H9 (cell line): Measurements from ENCODE around the gene STPG1. TPM values are rescaled to one million over a fixed set of nuclear protein-coding genes. Genes with fewer than 3 reads are reported as not detected.

ENCODE experiments used
- DNase-seq: peaks from one replicate; pipeline ENCODE4 v3.0.0-alpha.2; 2017
- H2AFZ ChIP-seq: one replicate; pipeline ENCODE4 v1.6.1; 2013; ENCODE audit warnings: mild to moderate bottlenecking, low read length, control low read depth, moderate library complexity
- H2AK5ac ChIP-seq: 2 replicates; pipeline ENCODE4 v1.6.1; 2013; ENCODE audit warnings: low read length, control low read depth, mixed read lengths; ENCODE audit not compliant: insufficient read length
- H2BK120ac ChIP-seq: one replicate; pipeline ENCODE4 v1.6.1; 2013; ENCODE audit warnings: low read depth, mild to moderate bottlenecking, low read length, control low read depth, inconsistent platforms; ENCODE audit not compliant: poor library complexity, severe bottlenecking
- H2BK12ac ChIP-seq: 2 replicates; pipeline ENCODE4 v1.6.1; 2013; ENCODE audit warnings: low read length, control low read depth, mixed read lengths, low read depth; ENCODE audit not compliant: insufficient read length
- H2BK15ac ChIP-seq: 2 replicates; pipeline ENCODE4 v1.6.1; 2013; ENCODE audit warnings: low read depth, low read length, control low read depth
- H2BK20ac ChIP-seq: one replicate; pipeline ENCODE4 v1.6.1; 2013; ENCODE audit warnings: low read depth, mild to moderate bottlenecking, low read length, control low read depth, inconsistent platforms; ENCODE audit not compliant: poor library complexity, severe bottlenecking
- H2BK5ac ChIP-seq: 2 replicates; pipeline ENCODE4 v1.6.1; 2013; ENCODE audit warnings: low read length, control low read depth, mixed read lengths; ENCODE audit not compliant: insufficient read length
- H3K14ac ChIP-seq: 2 replicates; pipeline ENCODE4 v1.6.1; 2013; ENCODE audit warnings: low read length, control low read depth; ENCODE audit not compliant: insufficient read depth
- H3K18ac ChIP-seq: 2 replicates; pipeline ENCODE4 v1.6.1; 2013; ENCODE audit warnings: low read depth, mild to moderate bottlenecking, mixed read lengths, low read length, control low read depth; ENCODE audit not compliant: insufficient read length
- H3K23ac ChIP-seq: 2 replicates; pipeline ENCODE4 v1.6.1; 2013; ENCODE audit warnings: low read length, control low read depth, mixed read lengths, low read depth; ENCODE audit not compliant: insufficient read length
- H3K23me2 ChIP-seq: 2 replicates; pipeline ENCODE4 v1.6.1; 2013; ENCODE audit warnings: low read depth, mild to moderate bottlenecking, mixed read lengths, low read length, control low read depth; ENCODE audit not compliant: insufficient read length, poor library complexity, severe bottlenecking
- H3K27ac ChIP-seq: 2 replicates; pipeline ENCODE4 v1.5.1; 2013; ENCODE audit warnings: low read length, control low read depth, mixed read lengths, low read depth; ENCODE audit not compliant: insufficient read length
- H3K27me3 ChIP-seq: 2 replicates; pipeline ENCODE4 v1.6.1; 2013; ENCODE audit warnings: low read length, control low read depth, inconsistent platforms; ENCODE audit not compliant: insufficient read depth
- H3K4ac ChIP-seq: 2 replicates; pipeline ENCODE4 v1.6.1; 2013; ENCODE audit warnings: low read depth, mild to moderate bottlenecking, control low read depth, inconsistent platforms, low read length, moderate library complexity
- H3K4me1 ChIP-seq: 2 replicates; pipeline ENCODE4 v1.6.1; 2013; ENCODE audit warnings: low read length, control low read depth, inconsistent platforms; ENCODE audit not compliant: insufficient read depth
- H3K4me2 ChIP-seq: 2 replicates; pipeline ENCODE4 v1.6.1; 2013; ENCODE audit warnings: low read length, control low read depth, mixed read lengths; ENCODE audit not compliant: insufficient read length, insufficient read depth
- H3K56ac ChIP-seq: 2 replicates; pipeline ENCODE4 v1.6.1; 2013; ENCODE audit warnings: low read depth, mild to moderate bottlenecking, mixed read lengths, low read length, control low read depth; ENCODE audit not compliant: insufficient read length
- H3K79me1 ChIP-seq: 2 replicates; pipeline ENCODE4 v1.6.1; 2013; ENCODE audit warnings: low read depth, mild to moderate bottlenecking, moderate library complexity, low read length, control low read depth, inconsistent platforms; ENCODE audit not compliant: insufficient read depth, poor library complexity, severe bottlenecking
- H3K79me2 ChIP-seq: 2 replicates; pipeline ENCODE4 v1.6.1; 2013; ENCODE audit warnings: low read length, control low read depth, inconsistent platforms; ENCODE audit not compliant: insufficient read depth
- H3K9ac ChIP-seq: 2 replicates; pipeline ENCODE4 v1.6.1; 2013; ENCODE audit warnings: low read length, control low read depth, mixed read lengths; ENCODE audit not compliant: insufficient read length; ENCODE audit errors: extremely low read depth
- H3K9me3 ChIP-seq: one replicate; pipeline ENCODE4 v1.6.1; 2013; ENCODE audit warnings: low read depth, low read length, inconsistent platforms; ENCODE audit not compliant: control insufficient read depth
- H3T11ph ChIP-seq: one replicate; pipeline ENCODE4 v1.6.1; 2013; ENCODE audit warnings: mild to moderate bottlenecking, low read length, control low read depth, inconsistent platforms
- H4K20me1 ChIP-seq: one replicate; pipeline ENCODE4 v1.6.1; 2013; ENCODE audit not compliant: control insufficient read depth, insufficient read length, insufficient read depth
- H4K5ac ChIP-seq: 2 replicates; pipeline ENCODE4 v1.6.1; 2013; ENCODE audit warnings: low read depth, mild to moderate bottlenecking, mixed read lengths, low read length, control low read depth; ENCODE audit not compliant: insufficient read length
- H4K8ac ChIP-seq: replicated peaks from 2 replicates; pipeline ENCODE4 v1.6.1; 2013; ENCODE audit warnings: low read length, control low read depth, mixed read lengths, low read depth; ENCODE audit not compliant: insufficient read length
- H4K91ac ChIP-seq: 2 replicates; pipeline ENCODE4 v1.6.1; 2013; ENCODE audit warnings: low read depth, mild to moderate bottlenecking, moderate library complexity, mixed read lengths, low read length, control low read depth; ENCODE audit not compliant: insufficient read length
- H3K27ac Mint-ChIP-seq, 3 experiments: 2 replicates in 2 of 3; 3 replicates in 1 of 3; pipeline ENCODE4 v1.8.0; 2020 to 2021; ENCODE audit warnings: mixed read lengths in 3 of 3, mild to moderate bottlenecking in 1 of 3, moderate library complexity in 1 of 3
- H3K27me3 Mint-ChIP-seq: 2 replicates; pipeline ENCODE4 v1.8.0; 2021; ENCODE audit warnings: low read depth, mild to moderate bottlenecking, moderate library complexity, mixed read lengths
- H3K36me3 Mint-ChIP-seq, 3 experiments: 2 replicates in 2 of 3; 3 replicates in 1 of 3; pipeline ENCODE4 v1.8.0; 2020 to 2021; ENCODE audit warnings: low read depth in 3 of 3, mixed read lengths in 3 of 3; ENCODE audit not compliant: insufficient read depth in 1 of 3
- H3K4me1 Mint-ChIP-seq, 2 experiments: 2 replicates each; pipeline ENCODE4 v1.8.0; 2020; ENCODE audit warnings: mixed read lengths in 2 of 2
- H3K4me3 Mint-ChIP-seq, 2 experiments: 2 replicates in 1 of 2; 3 replicates in 1 of 2; pipeline ENCODE4 v1.8.0; 2020 to 2021; ENCODE audit warnings: mild to moderate bottlenecking in 2 of 2, mixed read lengths in 2 of 2, moderate library complexity in 1 of 2
- H3K9me3 Mint-ChIP-seq, 2 experiments: 2 replicates in 1 of 2; 3 replicates in 1 of 2; pipeline ENCODE4 v1.8.0; 2020; ENCODE audit warnings: mild to moderate bottlenecking in 2 of 2, mixed read lengths in 2 of 2, moderate library complexity in 1 of 2
- WGBS: extraction: QIAGEN DNeasy Blood & Tissue Kit; methylation state at CpG from one replicate; pipeline ENCODE4 v1.1.7; 2013; ENCODE audit warnings: missing lambda C conversion rate, low lambda C conversion rate, mixed read lengths; ENCODE audit not compliant: insufficient read length; ENCODE audit errors: extremely low coverage; 5-methylcytosine and 5-hydroxymethylcytosine counted together
- total RNA-seq: library from RNA; stranded (reverse); gene quantifications from 2 replicates; pipeline ENCODE4 v1.2.1, GENCODE V29; 2021
- TF ChIP-seq, protein P1 (sequence below): fragments of 200-600 bp; sonication (generic); conservative IDR thresholded peaks from 3 replicates; pipeline ENCODE4 v1.8.0; 2021; ENCODE audit warnings: antibody characterized with exemption, mild to moderate bottlenecking

STPG1 gene
- total RNA-seq, 1 experiment from 2014 or later: 8.3 TPM

DNA sequence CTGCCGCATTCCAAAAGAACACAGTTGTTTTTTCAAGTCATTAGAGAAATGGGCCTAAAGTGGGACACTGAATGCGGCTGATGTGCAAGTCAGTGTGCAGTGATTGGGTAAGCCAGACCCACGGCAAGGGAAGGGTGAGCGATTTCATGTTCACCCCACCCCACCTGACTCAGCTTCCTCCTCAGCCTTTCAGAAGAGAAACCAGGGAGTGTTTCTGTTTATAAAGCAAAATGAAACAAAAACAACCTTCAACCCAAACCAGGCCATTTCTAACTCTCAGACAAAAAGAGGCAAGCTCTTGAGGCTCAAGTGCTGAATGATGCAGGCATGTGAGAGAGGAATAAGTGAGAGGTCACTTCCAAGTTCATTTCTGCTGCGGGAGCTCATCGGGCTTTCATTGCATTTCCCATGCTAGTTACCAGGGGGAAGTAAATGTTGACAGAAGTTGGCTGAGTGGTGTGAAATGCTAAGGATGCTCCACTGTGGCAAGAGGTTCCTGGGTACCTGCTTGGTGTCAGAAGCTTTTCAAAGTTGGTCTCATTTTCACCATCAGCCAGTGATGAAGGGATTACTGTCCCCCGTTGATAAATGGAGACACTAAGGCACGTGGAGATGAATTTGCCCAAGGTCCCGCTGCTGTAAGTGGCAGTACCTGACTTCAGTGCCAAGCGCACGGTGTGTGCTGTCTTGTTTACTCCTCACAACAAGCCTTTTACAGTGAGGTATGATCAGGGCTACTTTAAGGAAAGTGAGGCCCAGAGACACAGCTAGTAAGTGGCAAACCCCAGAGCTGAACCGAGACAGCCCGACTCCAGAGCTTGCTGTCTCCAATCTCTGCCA, 29.1 kb downstream of the STPG1 start:
- H3K79me2 ChIP-seq: no peaks in the 10 kb centered on the region
- no peak overlapping the region for H2BK20ac ChIP-seq
- H3K27ac ChIP-seq: no peak overlapping the region
- no peak overlapping the region for H4K5ac ChIP-seq
- H4K8ac ChIP-seq: no peak overlapping the region
- no peak overlapping the region for H2AK5ac ChIP-seq
- H4K20me1 ChIP-seq: no peaks in the 10 kb centered on the region
- H3K9me3 Mint-ChIP-seq: no peaks in the 10 kb centered on the region
- no peaks in the 10 kb centered on the region for H3K27me3 ChIP-seq
- no peaks in the 10 kb centered on the region for H3K79me1 ChIP-seq
- H3K56ac ChIP-seq: no peak overlapping the region
- DNase-seq: no peak
- H2BK12ac ChIP-seq: no peak overlapping the region
- H2BK5ac ChIP-seq: no peak overlapping the region
- TF ChIP-seq, protein P1, sequence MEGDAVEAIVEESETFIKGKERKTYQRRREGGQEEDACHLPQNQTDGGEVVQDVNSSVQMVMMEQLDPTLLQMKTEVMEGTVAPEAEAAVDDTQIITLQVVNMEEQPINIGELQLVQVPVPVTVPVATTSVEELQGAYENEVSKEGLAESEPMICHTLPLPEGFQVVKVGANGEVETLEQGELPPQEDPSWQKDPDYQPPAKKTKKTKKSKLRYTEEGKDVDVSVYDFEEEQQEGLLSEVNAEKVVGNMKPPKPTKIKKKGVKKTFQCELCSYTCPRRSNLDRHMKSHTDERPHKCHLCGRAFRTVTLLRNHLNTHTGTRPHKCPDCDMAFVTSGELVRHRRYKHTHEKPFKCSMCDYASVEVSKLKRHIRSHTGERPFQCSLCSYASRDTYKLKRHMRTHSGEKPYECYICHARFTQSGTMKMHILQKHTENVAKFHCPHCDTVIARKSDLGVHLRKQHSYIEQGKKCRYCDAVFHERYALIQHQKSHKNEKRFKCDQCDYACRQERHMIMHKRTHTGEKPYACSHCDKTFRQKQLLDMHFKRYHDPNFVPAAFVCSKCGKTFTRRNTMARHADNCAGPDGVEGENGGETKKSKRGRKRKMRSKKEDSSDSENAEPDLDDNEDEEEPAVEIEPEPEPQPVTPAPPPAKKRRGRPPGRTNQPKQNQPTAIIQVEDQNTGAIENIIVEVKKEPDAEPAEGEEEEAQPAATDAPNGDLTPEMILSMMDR: no peak
- no peak overlapping the region for H4K91ac ChIP-seq
- no peaks in the 10 kb centered on the region for H3K23me2 ChIP-seq
- no peak overlapping the region for H2BK120ac ChIP-seq
- no CpG with 5 or more reads among the region's 13 CpGs for WGBS
- H3K4me3 Mint-ChIP-seq: no peak overlapping the region
- no peak overlapping the region for H3K4ac ChIP-seq
- no peak overlapping the region for H3K18ac ChIP-seq
- H3K4me1 ChIP-seq: no peaks in the 10 kb centered on the region
- peaks cover 0 to 4% of the 10 kb centered on the region in 2 experiments; a peak in 3 of 4 replicates for H3K4me1 Mint-ChIP-seq
- H3K14ac ChIP-seq: no peak overlapping the region
- no peak overlapping the region for H2BK15ac ChIP-seq
- peaks cover 0 to 11% (median 8%) of the 10 kb centered on the region in 3 experiments; a peak in 4 of 7 replicates for H3K36me3 Mint-ChIP-seq
- H3K4me2 ChIP-seq: no peak overlapping the region
- no peak overlapping the region for H3K27ac Mint-ChIP-seq
- no peak overlapping the region for H3K23ac ChIP-seq
- H2AFZ ChIP-seq: no peak overlapping the region
- no peak overlapping the region for H3K9ac ChIP-seq
- no peaks in the 10 kb centered on the region for H3K27me3 Mint-ChIP-seq
- no peak overlapping the region for H3T11ph ChIP-seq
- no peaks in the 10 kb centered on the region for H3K9me3 ChIP-seq
